Middle frontal gyrus (tissue), 1 donor: Measurements from ENCODE around the gene SGSM2.

Experiments
- DNase-seq: peaks from one replicate; pipeline ENCODE4 v3.0.0-alpha.2; 2015; ENCODE audit warnings: low spot score; ENCODE audit errors: extremely low spot score

The SGSM2 gene

GRCh38 chr17:2366747-2367494, 29.6 kb downstream of the SGSM2 start:
- DNase-seq: no peak

GRCh38 chr17:2368359-2368758, 31.1 kb downstream of the SGSM2 start:
- no peak for DNase-seq

- DNase-seq: no peak
Measured at GRCh38 chr17:2369039-2369438, 31.7 kb downstream of the SGSM2 start.

GRCh38 chr17:2369551-2370210, 32.4 kb downstream of the SGSM2 start:
- DNase-seq: no peak

GRCh38 chr17:2370211-2370589, 32.9 kb downstream of the SGSM2 start:
- no peak for DNase-seq

- no peak for DNase-seq
Measured at GRCh38 chr17:2371183-2372130, 34.2 kb downstream of the SGSM2 start.

GRCh38 chr17:2372180-2372579, 34.9 kb downstream of the SGSM2 start:
- DNase-seq: no peak

GRCh38 chr17:2372681-2373080, 35.4 kb downstream of the SGSM2 start:
- no peak for DNase-seq

GRCh38 chr17:2373179-2373578, 35.9 kb downstream of the SGSM2 start:
- no peak for DNase-seq

- no peak for DNase-seq
Measured at GRCh38 chr17:2374549-2375285, 37.4 kb downstream of the SGSM2 start.

- no peak for DNase-seq
Measured at GRCh38 chr17:2375406-2375805, 38.1 kb downstream of the SGSM2 start.

- DNase-seq: no peak
Measured at GRCh38 chr17:2376107-2376506, 38.8 kb downstream of the SGSM2 start.

- peak; percentile 7 for DNase-seq
Measured at GRCh38 chr17:2377659-2378058, 40.4 kb downstream of the SGSM2 start.

GRCh38 chr17:2378905-2379304, 41.6 kb downstream of the SGSM2 start:
- DNase-seq: no peak

GRCh38 chr17:2379489-2380225, 42.4 kb downstream of the SGSM2 start:
- DNase-seq: no peak

- DNase-seq: no peak
Measured at GRCh38 chr17:2380226-2380922, 43.1 kb downstream of the SGSM2 start.

- DNase-seq: no peak
Measured at GRCh38 chr17:2380950-2381649, 43.8 kb downstream of the SGSM2 start.

GRCh38 chr17:2383628-2384167, 46.4 kb downstream of the SGSM2 start:
- no peak for DNase-seq
